Gastroesophageal sphincter (tissue), 4 donors: ENCODE results near the gene RCVRN. TPM values are rescaled to one million over a fixed set of nuclear protein-coding genes. Genes with fewer than 3 reads are reported as not detected.

Experiments used
- ATAC-seq: fragments of 150-250 bp; one replicate; pipeline ENCODE4 v1.9.1; 2016; ENCODE audit warnings: mild to moderate bottlenecking, moderate library complexity
- H3K27ac ChIP-seq, 4 donors: fragments of 200-600 bp; sonication (generic) in 3 of 4; 1 replicate in 3 of 4; 2 replicates in 1 of 4; pipeline ENCODE4 v1.5.1; 2016 to 2019
- H3K27me3 ChIP-seq: fragments of 200-600 bp; sonication (generic); one replicate; pipeline ENCODE4 v1.5.1; 2019
- H3K36me3 ChIP-seq, 2 donors: fragments of 200-600 bp; sonication (generic); one replicate each; pipeline ENCODE4 v1.5.1; 2019; ENCODE audit warnings: control low read depth in 1 of 2
- H3K4me1 ChIP-seq, 3 donors: fragments of 200-600 bp; sonication (generic); 1 replicate in 2 of 3; 2 replicates in 1 of 3; pipeline ENCODE4 v1.5.1; 2016 to 2019; ENCODE audit warnings: control low read depth in 2 of 3
- H3K4me3 ChIP-seq, 2 donors: fragments of 200-600 bp; sonication (generic); one replicate each; pipeline ENCODE4 v1.5.1; 2019; ENCODE audit warnings: mild to moderate bottlenecking in 1 of 2, moderate library complexity in 1 of 2
- H3K9me3 ChIP-seq, 3 donors: fragments of 200-600 bp; sonication (generic); one replicate each; pipeline ENCODE4 v1.5.1; 2017 to 2019; ENCODE audit warnings: control low read depth in 2 of 3
- CTCF ChIP-seq, 4 experiments: fragments of 200-600 bp in 2 of 4; fragments of 450-650 bp in 2 of 4; sonication (generic) in 1 of 4; IDR thresholded peaks; one replicate each; pipeline ENCODE4 v1.5.1; 2017 to 2019; ENCODE audit warnings: antibody characterized with exemption in 4 of 4, mild to moderate bottlenecking in 2 of 4, moderate library complexity in 2 of 4
- EP300 ChIP-seq: sonication (generic); formaldehyde crosslinking; IDR thresholded peaks from one replicate; pipeline ENCODE4 v1.6.1; 2017; ENCODE audit warnings: antibody characterized with exemption, mild to moderate bottlenecking
- POLR2A ChIP-seq, 2 donors: fragments of 450-650 bp; IDR thresholded peaks; one replicate each; pipeline ENCODE4 v1.6.1; 2017; ENCODE audit warnings: antibody characterized with exemption in 2 of 2, mild to moderate bottlenecking in 2 of 2, moderate library complexity in 1 of 2
- POLR2AphosphoS5 ChIP-seq: sonication (generic); formaldehyde crosslinking; IDR thresholded peaks from one replicate; pipeline ENCODE4 v1.6.1; 2017; ENCODE audit warnings: antibody characterized with exemption
- WGBS, 2 donors: methylation state at CpG; one replicate each; pipeline ENCODE4 v1.1.5; 2018; ENCODE audit warnings: low coverage in 1 of 2; 5-methylcytosine and 5-hydroxymethylcytosine counted together
- total RNA-seq, 4 donors: library from RNA; depleted of rRNA; stranded (reverse); fragments of >200 nt; gene quantifications; one replicate each; pipeline ENCODE4 v1.1.0, GENCODE V29; 2016

Gene RCVRN
- total RNA-seq, 4 donors from 2014 or later, result 0.27 to 0.81 (median 0.32) TPM; not detected in 1

DNA sequence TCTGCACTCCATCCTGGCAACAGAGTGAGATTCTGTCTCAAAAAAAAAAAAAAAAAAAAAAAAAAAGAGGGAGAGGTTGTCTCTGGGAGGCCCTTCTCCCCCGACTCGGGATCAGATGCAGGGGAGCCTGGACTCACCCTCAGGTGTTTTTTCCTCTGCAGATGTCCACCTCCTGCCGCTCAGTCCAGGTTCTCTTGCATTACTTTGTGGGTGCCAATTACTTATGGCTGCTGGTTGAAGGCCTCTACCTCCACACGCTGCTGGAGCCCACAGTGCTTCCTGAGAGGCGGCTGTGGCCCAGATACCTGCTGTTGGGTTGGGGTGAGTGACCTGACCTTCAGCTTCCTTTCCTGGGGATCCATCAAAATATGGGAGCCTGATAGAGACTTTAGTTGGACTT, 45.3 kb downstream of the RCVRN start:
- peaks cover 0 to 19% (median 0%) of the 10 kb centered on the region in 3 donors for H3K9me3 ChIP-seq
- WGBS, 2 donors, result 100% methylated on average over 4 of the region's 5 CpGs; no CpG with 5 or more reads in 1 of the 2 donors
- ATAC-seq, result no peak
- no peak overlapping the region for H3K27ac ChIP-seq
- H3K4me1 ChIP-seq, result no peaks in the 10 kb centered on the region
- no peak overlapping the region for H3K4me3 ChIP-seq
- no peaks in the 10 kb centered on the region for H3K36me3 ChIP-seq
- TF ChIP-seq CTCF (IDR thresholded peaks at IDR 0.05) (no peak), POLR2A (IDR thresholded peaks at IDR 0.05) (no peak), EP300 (no peak), POLR2AphosphoS5 (no peak)
- no peaks in the 10 kb centered on the region for H3K27me3 ChIP-seq

DNA sequence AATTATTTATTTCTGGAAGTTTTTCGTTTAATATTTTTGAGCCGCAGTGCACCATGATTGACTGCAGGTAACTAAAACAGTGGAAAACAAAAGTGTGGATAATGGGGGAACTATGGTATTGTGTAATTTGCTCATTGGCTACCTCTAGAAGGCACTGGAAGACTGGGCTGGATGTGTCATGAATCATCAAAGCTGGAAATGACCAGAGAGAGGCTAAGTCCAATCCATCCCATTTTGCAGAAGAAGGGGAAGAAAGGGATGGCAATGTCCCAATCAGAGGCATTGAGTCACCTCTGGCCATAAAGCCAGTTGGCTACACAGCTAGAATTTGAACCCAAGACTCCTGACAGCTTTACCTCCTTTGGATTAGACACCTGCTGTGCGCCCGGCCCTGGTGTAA, 50.0 kb downstream of the RCVRN start:
- no peaks in the 10 kb centered on the region for H3K9me3 ChIP-seq
- no peak overlapping the region for H3K27ac ChIP-seq
- no peaks in the 10 kb centered on the region for H3K36me3 ChIP-seq
- ATAC-seq, result peak; percentile 48
- WGBS, 2 donors, result 72 to 92% methylated on average over 4 of the region's 4 CpGs
- no peaks in the 10 kb centered on the region for H3K27me3 ChIP-seq
- TF ChIP-seq POLR2A (IDR thresholded peaks at IDR 0.05) (no peak), POLR2AphosphoS5 (no peak), EP300 (no peak)
- no peak overlapping the region for H3K4me3 ChIP-seq
- no peaks in the 10 kb centered on the region for H3K4me1 ChIP-seq

- WGBS, 2 donors, result 88% methylated on average over 4 of the region's 5 CpGs; no CpG with 5 or more reads in 1 of the 2 donors
- Histone ChIP-seq H3K27ac (no peak overlapping the region), H3K27me3 (no peaks in the 10 kb centered on the region), H3K4me1 (no peaks in the 10 kb centered on the region), H3K36me3 (no peaks in the 10 kb centered on the region), H3K9me3 (no peaks in the 10 kb centered on the region), H3K4me3 (no peak overlapping the region)
- no peak for ATAC-seq
- TF ChIP-seq CTCF (IDR thresholded peaks at IDR 0.05) (no peak), EP300 (no peak), POLR2A (IDR thresholded peaks at IDR 0.05) (no peak), POLR2AphosphoS5 (no peak)
Measured at GRCh38 chr17:9854255-9854654, 50.8 kb downstream of the RCVRN start.

DNA sequence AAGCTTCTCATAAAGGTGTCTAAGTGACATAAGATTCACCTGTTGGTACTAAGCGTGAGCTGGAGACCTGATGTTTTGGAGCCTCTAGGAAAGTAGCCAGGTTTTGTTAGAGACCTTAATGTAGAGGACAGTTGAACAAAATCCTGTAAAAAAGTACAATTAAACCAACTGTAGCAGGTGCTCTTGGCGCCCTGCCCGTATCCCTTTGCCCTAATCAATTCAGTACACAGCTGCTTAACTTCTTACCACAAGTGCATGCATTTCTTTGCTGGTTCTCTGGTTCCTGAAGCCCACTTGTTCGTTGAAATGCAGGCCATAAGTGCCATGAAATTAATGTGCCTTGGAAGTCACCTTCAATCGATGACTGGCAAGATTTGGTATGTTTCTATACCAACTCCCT, 54.9 kb downstream of the RCVRN start:
- no peak for TF ChIP-seq POLR2A (IDR thresholded peaks at IDR 0.05)
- no peak for TF ChIP-seq CTCF (IDR thresholded peaks at IDR 0.05)
- no peak for TF ChIP-seq POLR2AphosphoS5
- TF ChIP-seq EP300, result no peak
- no peaks in the 10 kb centered on the region for H3K4me1 ChIP-seq
- H3K27me3 ChIP-seq, result no peaks in the 10 kb centered on the region
- no peak for ATAC-seq
- 93 to 95% methylated on average over 5 of the region's 5 CpGs for WGBS, 2 donors
- no peak overlapping the region for H3K4me3 ChIP-seq
- H3K36me3 ChIP-seq, result no peaks in the 10 kb centered on the region
- H3K9me3 ChIP-seq, result no peaks in the 10 kb centered on the region
- no peak overlapping the region for H3K27ac ChIP-seq

Other genes starting within 250 kb of the RCVRN start
- not detected for gene DHRS7C, start 113.7 kb downstream of the RCVRN start, total RNA-seq
- gene GSG1L2, start 83.2 kb downstream of the RCVRN start, total RNA-seq, result not detected
- 10 to 100 TPM in 3 of 4 donors, 1 to 10 TPM in 1; 7.2 to 14.5 (median 13.8) TPM for gene GLP2R, start 79.3 kb downstream of the RCVRN start, total RNA-seq